Spleen (tissue), 11 donors: ENCODE data around the gene KRTAP4-8. TPM values are rescaled to one million over a fixed set of nuclear protein-coding genes. Genes with fewer than 3 reads are reported as not detected.
"Not testable (repeated sequence)": the region's sequence is repeated elsewhere in the genome, so short reads cannot be mapped to it uniquely, and the experiment has no call there.

Source experiments
- DNase-seq: peaks from one replicate; pipeline ENCODE4 v3.0.0-alpha.2; 2020
- H3K27ac ChIP-seq, 8 donors: fragments of 200-600 bp; sonication (generic) in 7 of 8; 1 replicate in 4 of 8; 2 replicates in 4 of 8; pipeline versions ENCODE4 v1.5.0 to v1.8.0; 2016 to 2021; ENCODE audit warnings: inconsistent platforms in 4 of 8, mild to moderate bottlenecking in 4 of 8, moderate library complexity in 1 of 8
- H3K27me3 ChIP-seq, 7 donors: fragments of 200-600 bp; sonication (generic) in 6 of 7; replicated peaks in 1 of 7; 1 replicate in 4 of 7; 2 replicates in 3 of 7; pipeline versions ENCODE4 v1.5.0 to v1.8.0; 2016 to 2021; ENCODE audit warnings: inconsistent platforms in 3 of 7, mild to moderate bottlenecking in 1 of 7
- H3K36me3 ChIP-seq, 6 donors: fragments of 200-600 bp; sonication (generic) in 5 of 6; 1 replicate in 4 of 6; 2 replicates in 2 of 6; pipeline versions ENCODE4 v1.5.0 to v1.8.0; 2016 to 2021; ENCODE audit warnings: inconsistent platforms in 2 of 6
- H3K4me1 ChIP-seq, 6 donors: fragments of 200-600 bp; sonication (generic) in 5 of 6; 1 replicate in 3 of 6; 2 replicates in 3 of 6; pipeline versions ENCODE4 v1.5.0 to v1.8.0; 2016 to 2021; ENCODE audit warnings: inconsistent platforms in 3 of 6
- H3K4me3 ChIP-seq, 8 donors: fragments of 200-600 bp; sonication (generic) in 7 of 8; 1 replicate in 4 of 8; 2 replicates in 4 of 8; pipeline versions ENCODE4 v1.5.0 to v1.8.0; 2016 to 2021; ENCODE audit warnings: inconsistent platforms in 4 of 8, mild to moderate bottlenecking in 4 of 8, moderate library complexity in 2 of 8
- H3K9me3 ChIP-seq, 8 donors: fragments of 200-600 bp; sonication (generic) in 7 of 8; 1 replicate in 4 of 8; 2 replicates in 4 of 8; pipeline versions ENCODE4 v1.5.0 to v1.8.0; 2016 to 2021; ENCODE audit warnings: inconsistent platforms in 4 of 8
- POLR2A ChIP-seq, 3 donors: fragments of 450-650 bp; IDR thresholded peaks; one replicate each; pipeline ENCODE4 v1.5.1; 2017; ENCODE audit warnings: antibody characterized with exemption in 3 of 3, mild to moderate bottlenecking in 1 of 3
- POLR2AphosphoS5 ChIP-seq, 3 donors: sonication (generic); formaldehyde crosslinking; IDR thresholded peaks; one replicate each; pipeline ENCODE4 v1.5.1; 2017; ENCODE audit warnings: antibody characterized with exemption in 3 of 3
- WGBS, 5 donors: extraction: QIAGEN DNeasy Blood & Tissue Kit in 3 of 5; methylation state at CpG; one replicate each; pipeline versions ENCODE4 v1.1.5 to v1.1.7; 2013 to 2018; 5-methylcytosine and 5-hydroxymethylcytosine counted together
- intact Hi-C: fragments of 100-400 bp; cut with DNase I; formaldehyde crosslinking; loops from one replicate; pipeline ENCODE4 v1.15.0; 2023; ENCODE audit warnings: low total_unique reads
- polyA plus RNA-seq, 3 donors: library from polyadenylated mRNA; stranded (reverse); fragments of 200-250 nt; gene quantifications; one replicate each; pipeline ENCODE4 v1.2.1, GENCODE V29; 2013
- total RNA-seq, 7 donors: library from RNA; depleted of rRNA in 3 of 7; stranded (reverse); fragments of >200 nt in 3 of 7; fragmentation: NEBNext Ultra II Directional in 4 of 7; extraction: Animal tissue kit (Norgen Biotek cat#: 25700) in 4 of 7; gene quantifications; one replicate each; pipeline versions ENCODE4 v1.1.0 to v1.2.1, GENCODE V29; 2016 to 2021
- TF ChIP-seq, protein P1 (sequence below), 11 experiments: fragments of 200-600 bp in 7 of 11; fragments of 450-650 bp in 4 of 11; sonication (generic) in 4 of 11; IDR thresholded peaks in 8 of 11; conservative IDR thresholded peaks in 3 of 11; 1 replicate in 7 of 11; 2 replicates in 4 of 11; pipeline versions ENCODE4 v1.4.0 to v1.8.0; 2016 to 2021; ENCODE audit warnings: antibody characterized with exemption in 11 of 11, inconsistent platforms in 4 of 11, mild to moderate bottlenecking in 1 of 11
- donor health status: healthy with polysubstance abuse.
- donor health status: DM: no; HTN: no; CAD: no; lungs with moderate emphysema.
- donor health status: DM: no; HTN: no; CAD: no.
- donor health status: Bipolar disorder and iron deficiency.
- donor health status: healthy.
- donor health status: DM: no; HTN: no; CAD: no.
- donor health status: DM: yes; HTN: yes; CAD: no.

The KRTAP4-8 gene
- total and polyA plus RNA-seq, 10 donors, result not detected

DNA sequence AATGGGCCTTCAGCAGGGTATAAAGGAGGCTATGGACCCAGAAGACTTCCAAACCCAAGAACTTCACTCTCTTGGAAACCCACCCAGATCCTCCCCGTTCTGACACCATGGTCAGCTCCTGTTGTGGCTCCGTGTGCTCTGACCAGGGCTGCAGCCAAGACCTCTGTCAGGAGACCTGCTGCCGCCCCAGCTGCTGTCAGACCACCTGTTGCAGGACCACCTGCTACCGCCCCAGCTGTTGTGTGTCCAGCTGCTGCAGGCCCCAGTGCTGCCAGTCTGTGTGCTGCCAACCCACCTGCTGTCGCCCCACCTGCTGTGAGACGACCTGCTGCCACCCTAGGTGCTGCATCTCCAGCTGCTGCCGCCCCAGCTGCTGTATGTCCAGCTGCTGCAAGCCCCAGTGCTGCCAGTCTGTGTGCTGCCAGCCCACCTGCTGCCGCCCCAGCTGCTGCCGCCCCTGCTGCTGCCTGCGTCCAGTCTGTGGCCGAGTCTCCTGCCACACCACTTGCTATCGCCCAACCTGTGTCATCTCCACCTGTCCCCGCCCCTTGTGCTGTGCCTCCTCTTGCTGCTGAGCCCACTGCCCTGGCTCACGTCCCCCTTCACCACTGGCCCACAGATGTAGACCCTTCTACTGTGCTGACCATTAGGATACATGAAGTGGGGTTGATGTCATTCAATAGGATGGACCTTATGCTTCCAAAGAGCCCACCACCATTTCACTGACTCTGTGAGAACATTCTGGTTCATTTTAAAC, 13.7 kb downstream of the KRTAP4-8 start, which contains the start of gene KRTAP4-7:
KRTAP4-7 (plus strand) TSS at position 51 of the 757 bp plus-strand sequence; CDS start at position 108, 57 bp downstream.
- H3K4me3 ChIP-seq, H3K4me1 ChIP-seq, H3K36me3 ChIP-seq, H3K27me3 ChIP-seq, H3K27ac ChIP-seq, intact Hi-C loops, H3K9me3 ChIP-seq, DNase-seq: not testable (repeated sequence)
- 72 to 89% (median 85%) methylated on average over 8 to 14 of the region's 14 CpGs for WGBS, 5 donors

DNA sequence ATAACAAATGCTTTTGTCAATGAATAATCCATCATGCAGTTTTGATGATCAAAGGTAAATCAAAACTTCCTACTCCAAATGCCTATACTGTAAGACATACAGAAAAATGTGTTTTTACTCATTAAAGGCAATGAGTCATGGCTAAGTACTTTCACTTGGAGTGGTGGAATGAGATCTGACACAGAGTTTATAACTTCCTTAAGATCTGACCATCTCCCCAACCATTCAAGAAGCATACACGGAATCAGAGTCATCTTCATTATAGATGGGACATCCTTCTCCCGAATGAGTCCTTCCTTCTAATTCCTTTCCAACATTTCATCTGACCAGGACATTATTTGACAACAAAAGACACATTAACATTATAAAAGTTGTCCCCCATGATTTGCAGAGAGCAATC, 14.5 kb downstream of the KRTAP4-8 start:
- H3K4me1 ChIP-seq, DNase-seq, H3K36me3 ChIP-seq, H3K9me3 ChIP-seq, intact Hi-C loops, H3K27me3 ChIP-seq, H3K4me3 ChIP-seq, H3K27ac ChIP-seq: not testable (repeated sequence)
- 62 to 92% (median 90%) methylated on average over 2 of the region's 2 CpGs for WGBS, 5 donors

DNA sequence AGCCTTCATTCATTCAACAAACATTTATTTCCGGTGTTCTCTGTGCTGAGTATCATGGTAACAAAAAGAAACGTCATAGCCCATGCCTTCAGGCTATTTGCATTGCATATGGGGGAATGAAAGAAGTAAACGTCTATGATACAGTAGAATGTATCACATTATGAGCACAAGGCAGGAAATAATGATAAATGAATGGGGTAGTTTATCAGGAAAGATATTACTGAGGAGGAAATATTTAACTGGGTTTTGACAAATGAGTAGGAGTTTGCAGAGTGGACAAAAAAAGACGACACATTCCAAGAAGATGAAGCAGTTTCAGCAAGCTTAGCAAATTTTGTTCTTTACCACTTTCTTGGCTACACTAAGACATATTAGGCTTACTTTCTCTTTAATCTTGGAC, 15.3 kb downstream of the KRTAP4-8 start:
- TF ChIP-seq POLR2AphosphoS5 (IDR thresholded peaks at IDR 0.05) (no peak), POLR2A (IDR thresholded peaks at IDR 0.05) (no peak)
- TF ChIP-seq, protein P1, sequence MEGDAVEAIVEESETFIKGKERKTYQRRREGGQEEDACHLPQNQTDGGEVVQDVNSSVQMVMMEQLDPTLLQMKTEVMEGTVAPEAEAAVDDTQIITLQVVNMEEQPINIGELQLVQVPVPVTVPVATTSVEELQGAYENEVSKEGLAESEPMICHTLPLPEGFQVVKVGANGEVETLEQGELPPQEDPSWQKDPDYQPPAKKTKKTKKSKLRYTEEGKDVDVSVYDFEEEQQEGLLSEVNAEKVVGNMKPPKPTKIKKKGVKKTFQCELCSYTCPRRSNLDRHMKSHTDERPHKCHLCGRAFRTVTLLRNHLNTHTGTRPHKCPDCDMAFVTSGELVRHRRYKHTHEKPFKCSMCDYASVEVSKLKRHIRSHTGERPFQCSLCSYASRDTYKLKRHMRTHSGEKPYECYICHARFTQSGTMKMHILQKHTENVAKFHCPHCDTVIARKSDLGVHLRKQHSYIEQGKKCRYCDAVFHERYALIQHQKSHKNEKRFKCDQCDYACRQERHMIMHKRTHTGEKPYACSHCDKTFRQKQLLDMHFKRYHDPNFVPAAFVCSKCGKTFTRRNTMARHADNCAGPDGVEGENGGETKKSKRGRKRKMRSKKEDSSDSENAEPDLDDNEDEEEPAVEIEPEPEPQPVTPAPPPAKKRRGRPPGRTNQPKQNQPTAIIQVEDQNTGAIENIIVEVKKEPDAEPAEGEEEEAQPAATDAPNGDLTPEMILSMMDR (IDR thresholded peaks at IDR 0.05 in 8 of 11, conservative IDR thresholded peaks at IDR 0.05 in 3 of 11), result no peak
- intact Hi-C loops, result no loop called here
- Histone ChIP-seq H3K27me3 (no peaks in the 10 kb centered on the region), H3K4me1 (no peaks in the 10 kb centered on the region), H3K9me3 (no peaks in the 10 kb centered on the region), H3K36me3 (no peaks in the 10 kb centered on the region), H3K4me3 (no peak overlapping the region), H3K27ac (no peak overlapping the region)
- WGBS, 5 donors, result 46 to 73% (median 56%) methylated on average over 4 of the region's 4 CpGs
- DNase-seq, result no peak

DNA sequence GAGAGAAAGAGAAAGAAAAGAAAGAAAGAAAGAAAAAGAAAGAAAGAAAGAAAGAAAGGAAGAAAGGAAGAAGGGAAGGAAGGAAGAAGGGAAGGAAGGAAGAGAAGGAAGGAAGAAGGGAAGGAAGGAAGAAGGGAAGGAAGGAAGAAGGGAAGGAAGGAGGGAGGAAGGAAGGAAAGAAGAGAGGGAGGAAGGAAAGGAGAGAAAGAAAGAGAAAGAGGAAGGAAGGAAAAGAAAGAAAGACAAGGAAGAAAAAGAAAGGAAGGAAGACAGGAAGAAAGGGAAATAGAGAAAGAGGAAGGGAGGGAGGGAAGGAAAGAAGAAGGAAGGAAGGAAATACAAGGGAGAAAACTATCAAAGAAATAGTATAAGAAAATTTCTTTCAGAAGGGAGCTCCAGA, 21.2 kb downstream of the KRTAP4-8 start:
- Histone ChIP-seq H3K4me3 (no peak overlapping the region), H3K9me3 (no peaks in the 10 kb centered on the region), H3K36me3 (no peaks in the 10 kb centered on the region), H3K27ac (no peak overlapping the region), H3K4me1 (no peaks in the 10 kb centered on the region), H3K27me3 (peaks cover 0 to 9% (median 0%) of the 10 kb centered on the region in 7 donors)
- no peak for DNase-seq
- intact Hi-C loops, result no loop called here
- TF ChIP-seq, protein P1 (IDR thresholded peaks at IDR 0.05 in 8 of 11, conservative IDR thresholded peaks at IDR 0.05 in 3 of 11), result no peak
- TF ChIP-seq POLR2A (IDR thresholded peaks at IDR 0.05) (no peak), POLR2AphosphoS5 (IDR thresholded peaks at IDR 0.05) (no peak)

DNA sequence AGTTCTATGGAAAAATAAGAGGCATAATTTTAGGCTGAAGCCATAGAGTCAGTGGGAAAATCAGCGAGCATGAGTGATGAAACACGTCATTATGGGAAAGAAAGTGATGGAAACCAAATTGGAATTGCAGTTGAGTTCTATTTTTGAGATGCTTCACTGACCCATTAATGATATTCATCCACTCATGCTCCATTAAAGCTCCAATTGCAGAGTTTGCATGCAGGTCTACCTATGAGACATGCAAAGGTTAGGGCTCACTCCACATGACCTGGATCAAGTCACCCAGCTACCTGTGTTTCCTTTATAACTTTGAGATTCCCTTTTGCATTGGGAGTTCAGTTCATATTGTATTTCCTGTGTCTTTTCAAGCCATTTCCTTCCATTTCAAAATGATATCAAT, 24.3 kb downstream of the KRTAP4-8 start:
- no peak overlapping the region for H3K27ac ChIP-seq
- intact Hi-C loops, result no loop called here
- WGBS, 5 donors, result 76 to 94% (median 90%) methylated on average over 2 of the region's 2 CpGs
- TF ChIP-seq POLR2AphosphoS5 (IDR thresholded peaks at IDR 0.05), result no peak
- TF ChIP-seq, protein P1 (IDR thresholded peaks at IDR 0.05 in 8 of 11, conservative IDR thresholded peaks at IDR 0.05 in 3 of 11), result no peak
- no peak for TF ChIP-seq POLR2A (IDR thresholded peaks at IDR 0.05)
- peaks cover 0 to 9% (median 0%) of the 10 kb centered on the region in 7 donors for H3K27me3 ChIP-seq
- no peak for DNase-seq
- H3K4me1 ChIP-seq, result no peaks in the 10 kb centered on the region
- H3K9me3 ChIP-seq, result no peaks in the 10 kb centered on the region
- no peaks in the 10 kb centered on the region for H3K36me3 ChIP-seq
- no peak overlapping the region for H3K4me3 ChIP-seq
